Umbilical cord (tissue), 2 donors: Measurements from ENCODE around the gene ARHGEF26. TPM values are rescaled to one million over a fixed set of nuclear protein-coding genes. Genes with fewer than 3 reads are reported as not detected.

Experiments used
- DNase-seq: peaks from one replicate; pipeline ENCODE4 v3.0.0-alpha.2; 2015; ENCODE audit warnings: low spot score
- total RNA-seq: library from RNA; depleted of rRNA; stranded (reverse); fragments of >200 nt; gene quantifications from one replicate; pipeline ENCODE4 v1.2.3, GENCODE V29; 2014; ENCODE audit warnings: low replicate concordance; ENCODE audit not compliant: insufficient read depth

The ARHGEF26 gene
- total RNA-seq, 1 donor from 2014 or later = 26.5 TPM

DNA sequence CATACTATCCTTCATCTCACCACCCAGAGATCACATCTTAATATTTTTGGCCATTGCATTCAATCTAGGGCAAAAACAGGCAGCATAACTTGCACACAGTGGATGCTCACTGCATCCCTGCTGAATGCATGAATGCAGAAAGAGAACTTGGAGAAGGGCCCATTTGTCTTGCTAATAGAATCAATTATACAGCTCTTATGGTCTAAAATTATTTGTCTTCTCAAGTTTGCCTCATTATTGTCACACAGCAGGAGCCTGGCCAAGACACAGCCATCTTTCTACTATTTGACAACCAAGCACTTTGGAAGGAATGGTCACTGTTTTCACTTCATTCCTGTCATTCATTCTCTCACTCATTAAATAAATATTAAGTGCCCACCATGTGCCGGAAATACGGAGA, 1.2 kb upstream of the ARHGEF26 start:
- DNase-seq = no peak

DNA sequence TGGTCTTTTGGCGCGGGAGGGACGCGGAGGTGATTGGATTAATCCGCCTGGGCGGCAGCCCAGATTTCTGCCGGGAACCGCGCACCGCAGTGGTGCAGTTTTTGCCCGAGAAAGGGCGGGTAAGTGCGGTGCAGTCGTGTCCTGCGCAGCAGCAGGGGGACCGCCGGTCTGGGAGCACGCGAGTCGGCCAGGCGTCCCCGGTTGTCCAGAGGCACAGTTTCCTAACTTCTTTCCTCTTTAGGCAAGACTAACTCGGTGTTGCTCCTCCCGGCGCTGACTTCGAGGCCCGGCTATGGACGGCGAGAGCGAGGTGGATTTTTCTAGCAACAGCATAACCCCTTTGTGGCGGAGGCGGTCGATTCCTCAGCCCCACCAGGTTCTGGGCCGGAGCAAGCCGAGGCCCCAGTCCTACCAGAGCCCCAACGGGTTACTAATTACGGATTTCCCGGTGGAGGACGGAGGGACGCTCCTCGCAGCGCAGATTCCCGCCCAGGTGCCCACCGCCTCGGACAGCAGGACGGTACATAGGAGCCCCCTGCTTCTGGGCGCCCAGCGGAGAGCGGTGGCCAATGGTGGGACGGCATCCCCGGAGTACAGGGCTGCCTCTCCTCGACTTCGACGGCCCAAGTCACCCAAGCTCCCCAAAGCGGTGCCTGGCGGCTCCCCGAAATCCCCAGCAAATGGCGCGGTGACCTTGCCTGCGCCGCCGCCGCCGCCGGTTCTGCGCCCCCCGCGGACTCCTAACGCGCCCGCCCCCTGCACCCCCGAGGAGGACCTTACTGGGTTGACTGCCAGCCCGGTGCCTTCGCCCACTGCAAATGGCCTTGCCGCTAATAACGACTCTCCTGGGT, 736 bp downstream of the ARHGEF26 start:
- peak; percentile 43 for DNase-seq

DNA sequence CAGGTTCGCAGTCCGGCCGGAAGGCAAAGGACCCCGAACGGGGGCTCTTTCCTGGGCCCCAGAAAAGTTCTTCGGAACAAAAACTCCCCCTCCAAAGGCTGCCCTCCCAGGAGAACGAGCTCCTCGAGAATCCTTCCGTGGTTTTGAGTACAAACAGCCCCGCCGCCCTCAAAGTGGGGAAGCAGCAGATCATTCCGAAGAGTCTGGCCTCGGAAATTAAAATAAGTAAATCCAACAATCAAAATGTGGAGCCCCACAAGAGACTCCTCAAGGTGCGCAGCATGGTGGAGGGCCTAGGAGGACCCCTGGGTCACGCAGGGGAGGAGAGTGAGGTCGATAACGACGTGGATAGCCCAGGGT, 1.3 kb downstream of the ARHGEF26 start:
- DNase-seq = peak; percentile 15

DNA sequence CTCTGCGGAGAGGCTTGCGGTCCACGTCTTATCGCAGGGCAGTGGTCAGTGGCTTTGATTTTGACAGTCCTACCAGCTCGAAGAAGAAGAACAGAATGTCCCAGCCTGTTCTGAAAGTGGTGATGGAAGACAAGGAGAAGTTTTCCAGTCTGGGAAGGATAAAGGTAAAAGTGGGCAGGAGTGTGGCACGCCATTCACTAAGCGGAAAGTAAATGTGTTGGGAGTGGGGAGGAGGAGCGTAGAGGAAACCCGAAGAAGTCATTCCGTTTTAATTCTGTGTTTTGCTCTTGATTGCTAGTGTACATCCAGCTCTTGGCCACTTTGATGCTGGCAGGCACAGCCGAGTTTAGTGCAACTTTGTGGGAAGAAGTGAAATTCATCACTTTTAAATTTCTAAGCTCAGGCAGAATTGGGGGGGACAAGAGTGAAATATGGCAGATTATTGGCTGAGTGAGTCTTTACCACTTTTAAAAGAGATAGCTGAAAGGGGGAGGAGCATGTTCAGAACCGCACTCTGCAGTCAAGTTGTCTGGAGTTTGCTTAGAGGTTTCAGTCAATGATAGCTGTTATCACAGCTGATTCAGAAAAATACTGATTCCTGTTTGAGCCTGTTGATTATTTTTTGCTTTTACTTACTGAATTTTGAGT, 1.8 kb downstream of the ARHGEF26 start:
- peak; percentile 65 for DNase-seq

DNA sequence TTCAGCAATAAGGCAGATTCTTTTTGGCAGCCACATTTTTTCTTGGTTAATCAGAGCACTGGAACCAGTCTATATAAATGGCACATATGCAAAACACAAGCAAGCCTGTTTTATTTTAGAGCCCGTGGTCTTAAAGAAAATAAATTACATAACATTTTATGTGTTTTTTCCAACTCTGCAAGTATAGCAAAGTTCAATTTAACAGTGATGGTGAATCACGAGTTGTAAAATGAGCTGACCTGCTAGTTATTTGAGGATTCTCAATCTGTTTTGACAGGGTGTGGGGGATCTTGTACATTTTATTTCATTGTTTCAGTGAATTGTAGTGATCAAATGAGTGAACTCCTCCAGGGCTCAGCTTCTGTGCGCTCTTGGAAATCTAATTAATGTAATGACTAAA, 2.7 kb downstream of the ARHGEF26 start:
- DNase-seq = peak; percentile 52

DNA sequence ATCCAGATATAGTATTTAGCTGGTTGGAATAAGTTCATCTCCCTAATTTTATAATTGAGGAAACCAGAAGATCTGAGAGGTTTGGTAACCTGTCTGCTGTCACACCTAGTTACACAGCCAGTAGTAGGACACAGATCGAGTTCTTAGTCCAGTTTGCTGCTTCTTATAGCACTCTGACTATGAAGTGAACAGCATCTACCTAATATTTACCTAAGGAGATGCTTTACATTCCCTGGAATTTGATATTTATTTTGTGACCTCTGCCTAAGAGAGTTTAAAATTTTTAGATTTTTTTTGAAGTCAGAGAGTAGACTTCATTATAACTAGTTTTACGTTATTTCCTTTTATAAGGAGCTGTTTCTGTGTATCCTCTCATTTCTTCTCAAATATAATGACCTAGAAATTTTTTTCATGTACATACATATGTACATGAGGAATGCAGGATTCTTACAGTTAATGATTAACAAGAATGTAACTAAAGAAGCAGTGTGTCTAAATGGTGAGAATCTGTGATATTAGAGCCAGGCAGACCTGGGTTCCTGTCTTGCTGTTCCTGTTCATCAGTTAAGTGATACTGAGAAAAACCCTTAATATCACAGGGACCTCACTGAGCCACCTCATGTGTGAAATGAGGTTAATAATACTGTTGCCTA, 4.3 kb downstream of the ARHGEF26 start:
- DNase-seq = no peak

DNA sequence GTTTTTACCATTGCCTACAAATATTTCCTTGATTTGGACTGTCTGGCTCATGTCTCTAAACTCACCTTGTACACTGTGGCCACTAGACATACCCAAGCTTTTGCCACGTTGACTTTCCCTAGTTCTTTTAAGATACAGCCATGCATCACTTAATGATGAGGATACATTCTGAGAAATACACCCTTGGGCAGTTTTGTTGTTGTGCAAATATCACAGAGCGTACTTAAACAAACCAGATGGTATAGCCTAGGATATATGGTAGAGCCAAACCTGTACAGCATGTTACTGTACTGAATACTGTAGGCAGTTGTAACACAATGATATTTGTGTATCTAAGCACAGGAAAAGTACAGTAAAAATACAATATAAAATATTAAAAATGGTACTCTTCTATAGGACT, 5.5 kb downstream of the ARHGEF26 start:
- no peak for DNase-seq

DNA sequence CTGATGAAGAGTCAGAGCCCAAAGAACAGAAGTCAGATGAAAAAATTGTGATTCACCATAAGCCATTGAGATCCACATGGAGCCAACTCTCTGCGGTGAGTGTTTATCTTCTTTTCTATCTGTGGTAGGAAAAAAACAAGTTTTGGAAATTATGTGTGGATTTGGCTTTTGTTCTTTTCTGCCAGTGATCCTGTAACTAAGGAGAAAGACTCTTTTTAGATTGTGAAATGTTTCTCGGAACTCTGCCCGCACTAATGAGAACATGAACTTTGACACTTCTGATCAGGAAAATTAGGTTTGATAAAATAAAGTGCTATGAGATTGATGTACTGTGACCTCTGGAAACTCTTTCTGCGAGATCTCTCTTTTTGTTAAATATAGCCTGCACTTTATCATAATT, 8.4 kb downstream of the ARHGEF26 start:
- DNase-seq = no peak

DNA sequence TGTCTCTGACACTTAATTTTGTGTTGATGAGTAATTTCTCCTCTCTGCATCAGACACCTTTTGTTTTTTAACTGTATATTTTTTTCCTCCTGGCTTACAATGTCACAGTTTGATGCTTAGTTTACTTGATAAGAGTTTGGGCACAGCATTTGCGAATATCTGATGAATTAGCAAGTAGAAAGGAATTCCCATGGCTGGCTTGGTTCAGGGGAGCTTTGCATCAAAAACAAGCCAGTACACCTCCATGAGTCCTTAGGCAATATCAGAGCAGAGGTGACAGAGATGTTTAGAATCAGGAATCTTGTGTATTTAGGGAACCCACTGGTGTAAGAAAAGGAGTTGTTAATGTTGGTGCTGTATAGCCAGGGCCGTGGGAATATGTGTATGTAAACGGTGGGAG, 9.3 kb downstream of the ARHGEF26 start:
- peak; percentile 35 for DNase-seq

DNA sequence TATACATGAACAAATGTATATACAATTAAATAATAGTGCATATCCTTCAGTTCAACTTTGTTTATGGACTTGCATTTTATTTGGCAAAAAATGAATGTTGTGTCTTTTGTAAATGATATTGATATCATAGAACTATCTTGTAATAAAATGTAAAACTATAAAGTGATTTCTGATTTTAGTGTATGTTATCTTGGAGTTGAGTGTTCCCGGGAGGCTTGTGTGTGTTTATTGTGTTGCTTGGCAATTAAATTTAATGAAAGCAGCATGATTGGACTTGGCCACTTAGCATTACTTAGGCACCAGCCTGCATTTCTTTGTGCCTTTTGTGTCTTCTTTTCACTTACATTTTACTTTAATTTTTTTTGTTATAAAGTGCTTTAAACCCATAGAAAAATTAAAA, 10.6 kb downstream of the ARHGEF26 start:
- DNase-seq = no peak

DNA sequence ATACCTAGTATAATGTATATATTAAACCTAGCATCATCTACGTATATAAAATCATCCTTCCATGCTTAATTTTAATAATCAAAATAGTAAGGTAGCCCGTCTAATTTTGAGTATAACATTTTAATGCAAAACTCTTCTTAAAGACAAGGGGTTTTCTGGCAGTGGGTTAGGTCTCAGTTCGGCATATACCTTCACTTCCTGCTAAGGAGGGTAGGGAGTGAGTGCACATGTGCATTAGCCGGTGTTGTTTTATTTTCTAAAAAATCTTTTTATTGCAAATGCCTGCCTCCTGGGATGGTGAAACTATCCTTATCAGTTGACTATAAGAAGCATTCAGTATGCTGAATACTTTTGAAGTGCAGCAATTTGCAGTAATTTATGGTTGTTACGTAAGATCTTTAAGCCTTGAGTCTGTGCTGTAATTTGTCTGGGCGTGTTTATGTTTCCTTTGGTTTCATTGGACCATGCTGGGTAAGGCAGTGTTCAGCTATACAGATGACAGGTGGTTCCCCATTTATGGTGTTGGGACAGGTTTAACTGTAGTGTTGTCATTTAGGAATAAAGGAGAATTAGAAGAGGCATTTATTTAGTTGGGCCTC, 11.7 kb downstream of the ARHGEF26 start:
- DNase-seq = peak; percentile 88

DNA sequence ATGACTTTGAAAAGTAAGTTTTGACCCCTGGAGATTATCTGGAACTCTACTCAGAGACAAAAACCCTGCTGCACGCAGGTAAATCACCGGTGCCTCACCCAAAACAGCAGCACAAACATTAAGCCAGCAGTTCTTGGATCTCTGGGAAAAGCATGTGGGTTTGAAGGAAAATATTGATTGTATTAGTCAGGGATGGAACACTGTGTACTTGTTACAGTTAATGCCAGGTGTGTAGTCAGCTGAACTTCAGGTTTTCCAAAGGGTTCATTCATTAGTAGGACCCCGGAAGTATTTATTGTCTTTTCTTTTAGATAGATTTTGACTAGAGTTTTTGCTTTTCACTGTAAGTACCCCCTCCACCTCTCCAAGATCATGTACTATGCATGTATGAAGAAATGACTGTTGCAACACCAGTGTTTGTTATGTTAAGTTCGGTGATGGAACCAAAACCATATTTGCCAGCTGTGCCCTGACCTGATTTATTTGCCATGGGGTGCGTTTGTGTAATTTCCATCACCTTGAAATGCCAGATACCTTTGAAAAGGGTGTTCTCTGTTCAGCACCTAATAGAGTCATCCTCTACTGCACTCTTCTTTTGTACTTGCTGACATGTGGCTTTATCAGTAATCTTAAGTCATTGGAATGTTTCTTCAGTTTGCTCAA, 14.5 kb downstream of the ARHGEF26 start:
- no peak for DNase-seq

DNA sequence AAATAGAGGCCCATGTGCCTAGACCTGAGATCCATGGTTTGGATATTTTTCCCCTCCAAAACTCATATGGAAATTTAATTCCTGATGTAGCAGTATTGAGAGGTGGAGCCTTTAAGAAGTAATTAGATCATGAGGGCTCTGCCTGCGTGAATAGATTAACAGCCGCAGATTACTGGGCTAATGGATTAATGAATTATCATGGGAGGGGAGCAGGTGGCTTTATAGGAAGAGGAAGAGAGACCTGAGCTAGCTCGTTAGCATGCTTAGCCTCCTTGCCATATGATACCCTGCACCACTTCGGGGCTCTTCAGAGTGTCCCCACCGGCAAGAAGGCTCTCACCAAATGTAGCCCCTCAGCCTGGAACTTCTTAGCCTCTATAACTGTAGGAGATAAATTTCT, 15.8 kb downstream of the ARHGEF26 start:
- DNase-seq = no peak

DNA sequence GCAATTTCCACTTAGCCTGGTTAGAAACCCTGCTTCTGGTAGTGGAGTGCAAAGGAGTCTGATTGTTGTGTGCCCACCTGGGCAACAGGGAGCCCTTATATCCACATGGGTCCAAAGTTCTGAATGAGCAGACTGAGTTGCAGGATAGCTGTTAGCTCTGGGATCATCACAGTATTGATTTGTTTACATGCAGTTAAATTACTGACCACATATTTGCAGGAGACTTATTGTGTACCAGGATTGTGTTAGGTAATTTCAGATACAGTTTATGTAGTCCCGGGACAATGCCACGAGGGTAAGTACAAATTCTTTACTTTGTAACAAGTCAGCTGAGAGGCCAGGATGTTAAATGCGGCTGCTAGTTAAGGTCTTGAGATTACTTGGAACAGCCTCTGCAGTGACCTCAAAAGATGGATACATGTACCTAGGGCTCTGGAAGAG, 18.8 kb downstream of the ARHGEF26 start:
- no peak for DNase-seq

DNA sequence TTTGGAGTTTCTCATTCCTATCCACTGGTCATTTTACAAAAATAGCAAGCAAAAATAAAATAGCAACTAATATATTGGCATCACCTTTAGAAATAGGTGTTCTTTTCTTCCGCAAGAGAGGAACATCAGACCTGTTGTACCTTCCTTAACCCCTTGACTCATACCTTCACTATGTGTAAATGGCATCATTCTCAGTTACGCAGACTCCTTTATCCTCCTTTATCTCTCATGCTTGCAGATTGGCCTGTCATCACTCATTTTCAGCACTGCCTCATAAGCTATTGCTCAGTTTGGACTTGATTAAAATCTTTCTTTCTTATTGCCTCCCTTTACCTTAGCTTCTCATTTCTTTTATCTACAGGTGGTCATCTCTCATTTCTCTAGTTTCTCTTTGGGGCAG, 21.4 kb downstream of the ARHGEF26 start:
- DNase-seq = no peak

DNA sequence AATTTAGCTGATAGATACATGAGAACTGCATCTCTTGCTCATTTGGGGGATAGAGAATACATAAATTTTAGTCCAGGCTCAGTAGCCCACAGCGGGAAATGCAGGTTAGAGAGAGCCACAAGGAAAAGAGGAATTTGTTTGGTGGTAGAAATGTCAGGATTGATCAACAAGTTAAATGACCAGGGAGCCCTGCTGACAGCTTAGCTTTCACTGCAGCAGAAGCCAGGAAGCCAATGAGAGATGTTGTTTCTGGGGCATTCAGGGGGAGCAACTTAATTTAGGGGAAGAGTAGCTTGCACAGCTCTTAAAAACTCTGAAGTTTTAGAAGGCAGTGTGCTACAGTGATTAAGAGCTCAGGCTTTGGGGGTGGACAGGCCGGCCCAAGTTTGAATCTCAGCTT, 22.7 kb downstream of the ARHGEF26 start:
- DNase-seq = no peak

DNA sequence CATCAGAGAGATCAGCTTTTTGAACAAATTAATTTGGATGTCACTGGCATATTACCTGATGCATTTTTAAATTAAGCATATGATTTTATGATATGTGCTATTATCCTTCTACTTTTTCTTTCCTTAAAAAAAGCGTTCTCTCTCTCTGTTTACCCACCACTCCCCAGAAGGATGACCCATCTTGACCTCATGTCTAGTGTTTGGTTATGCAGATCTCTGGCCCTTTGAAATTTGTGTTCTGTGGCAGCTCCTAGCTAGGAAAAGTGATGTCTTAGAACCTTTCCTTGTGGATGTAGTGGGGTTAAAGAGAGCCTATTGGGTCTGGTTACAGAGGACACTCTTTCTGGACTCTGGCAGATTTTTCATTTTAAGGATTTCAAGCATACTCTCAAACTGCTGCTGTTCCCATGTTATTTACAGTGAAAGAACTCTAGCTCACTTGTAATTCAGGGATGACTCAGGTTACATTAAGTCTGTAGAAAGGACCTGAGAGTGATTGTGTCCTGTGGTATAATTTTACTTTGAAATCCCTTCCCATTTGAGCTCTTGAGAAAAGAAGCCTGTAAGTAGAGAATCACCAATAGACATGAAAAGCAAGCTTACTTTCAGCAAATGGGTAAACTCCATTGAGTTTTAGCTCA, 23.8 kb downstream of the ARHGEF26 start:
- no peak for DNase-seq

DNA sequence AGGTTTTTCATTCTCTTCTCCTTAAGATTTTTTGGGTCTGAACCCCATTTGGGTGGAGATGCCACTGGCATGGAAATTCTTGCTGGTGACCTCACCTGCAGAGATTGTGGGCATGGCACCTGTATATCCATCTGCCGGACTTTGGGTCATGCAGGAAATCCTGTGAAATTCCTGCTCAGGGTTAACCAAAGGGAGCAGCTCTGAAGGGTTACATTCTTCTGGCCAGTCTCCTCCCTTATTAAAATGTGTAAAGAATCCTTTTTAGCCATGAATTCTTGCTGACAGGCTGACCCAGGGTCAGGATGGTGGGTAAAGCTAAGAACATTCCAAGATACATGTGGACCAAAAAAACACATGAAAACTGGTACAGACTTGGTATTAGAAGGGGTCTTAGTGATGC, 27.4 kb downstream of the ARHGEF26 start:
- no peak for DNase-seq

DNA sequence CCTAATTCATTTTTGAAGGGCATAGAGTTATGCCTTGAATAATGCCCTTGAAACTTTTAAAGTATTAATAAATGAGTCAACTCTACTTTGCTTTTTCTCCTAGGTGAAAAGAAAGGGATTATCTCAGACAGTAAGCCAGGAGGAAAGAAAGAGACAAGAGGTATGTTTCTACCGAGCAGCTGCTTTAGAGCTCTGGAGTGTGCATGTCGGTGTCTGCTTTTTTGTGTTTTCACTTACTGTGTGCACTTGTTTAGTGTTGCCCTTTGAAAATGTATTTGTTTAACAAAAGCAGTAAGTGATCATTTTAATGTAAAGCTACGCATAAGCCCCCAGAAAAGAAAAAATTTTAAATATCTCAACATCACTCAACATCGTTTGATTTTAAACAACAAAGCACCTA, 28.1 kb downstream of the ARHGEF26 start:
- no peak for DNase-seq

DNA sequence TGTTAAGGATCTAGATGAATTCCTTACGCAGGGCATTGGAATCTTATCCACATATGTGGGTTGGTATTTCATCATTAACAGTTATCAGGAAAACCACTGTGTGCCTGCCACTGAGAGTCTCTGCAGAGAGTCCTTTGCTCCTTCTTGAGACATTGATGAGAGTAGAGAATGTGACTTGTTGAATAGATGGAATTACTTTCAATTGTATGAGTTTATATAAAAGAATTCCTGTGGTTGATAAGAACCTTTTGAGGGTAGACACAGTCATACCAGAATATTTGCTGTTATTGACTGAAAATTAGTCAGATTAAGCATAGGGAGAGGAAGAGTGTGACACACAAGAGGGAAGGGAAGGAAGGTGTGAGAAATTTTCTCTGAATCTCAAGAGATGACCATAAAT, 30.8 kb downstream of the ARHGEF26 start:
- DNase-seq = no peak

DNA sequence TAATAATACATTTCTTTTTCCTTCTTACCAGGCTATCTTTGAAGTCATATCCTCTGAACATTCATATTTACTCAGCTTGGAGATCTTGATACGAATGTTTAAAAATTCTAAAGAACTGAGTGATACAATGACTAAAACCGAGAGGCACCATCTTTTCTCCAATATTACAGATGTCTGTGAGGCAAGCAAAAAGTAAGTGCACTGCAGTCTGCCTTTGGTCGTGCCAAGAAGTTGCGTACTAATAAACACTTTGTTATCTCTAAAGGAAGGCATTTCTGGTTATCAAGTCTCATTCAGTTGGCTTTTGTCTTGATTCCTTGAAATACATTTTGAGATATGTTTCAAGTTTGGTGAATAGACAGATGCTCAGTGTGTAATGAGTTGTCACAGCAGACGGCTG, 31.6 kb downstream of the ARHGEF26 start:
- DNase-seq = peak; percentile 15
